Neural cell (in vitro differentiated cells): ENCODE data around the gene FGL2. TPM values are rescaled to one million over a fixed set of nuclear protein-coding genes. Genes with fewer than 3 reads are reported as not detected.
"Not testable (repeated sequence)": the region's sequence is repeated elsewhere in the genome, so short reads cannot be mapped to it uniquely, and the experiment has no call there.

Experiments
- H2AFZ ChIP-seq: fragments of 200-600, 300-800 bp; sonication (generic), shearing (Covaris generic); 2 replicates; pipeline ENCODE4 v1.6.0; 2014; ENCODE audit warnings: low read depth, mild to moderate bottlenecking, antibody characterized with exemption, low read length, moderate library complexity
- H3F3A ChIP-seq: fragments of 200-600 bp; shearing (Covaris generic); 2 replicates; pipeline ENCODE4 v1.6.1; 2016; ENCODE audit warnings: mild to moderate bottlenecking, moderate library complexity, mixed read lengths, antibody characterized with exemption, low read length; ENCODE audit not compliant: insufficient read depth, poor library complexity, severe bottlenecking
- H3K27ac ChIP-seq: fragments of 200-600, 300-800 bp; sonication (generic), shearing (Covaris generic); 2 replicates; pipeline ENCODE4 v1.5.1; 2014; ENCODE audit warnings: mild to moderate bottlenecking, low read length, moderate library complexity
- H3K27me3 ChIP-seq: fragments of 300-800, 200-600 bp; sonication (generic), shearing (Covaris generic); 2 replicates; pipeline ENCODE4 v1.6.0; 2014; ENCODE audit warnings: mild to moderate bottlenecking, low read depth, low read length, moderate library complexity; ENCODE audit not compliant: insufficient read depth
- H3K36me3 ChIP-seq: fragments of 300-800, 200-600 bp; sonication (generic), shearing (Covaris generic); 2 replicates; pipeline ENCODE4 v1.5.1; 2014; ENCODE audit warnings: mild to moderate bottlenecking, antibody characterized with exemption, low read length, moderate library complexity; ENCODE audit not compliant: insufficient read depth
- H3K4me2 ChIP-seq: fragments of 300-800, 200-600 bp; sonication (generic), shearing (Covaris generic); 2 replicates; pipeline ENCODE4 v1.6.0; 2014; ENCODE audit warnings: mild to moderate bottlenecking, low read length
- H3K4me3 ChIP-seq: fragments of 300-800, 200-600 bp; sonication (generic), shearing (Covaris generic); 2 replicates; pipeline ENCODE4 v1.5.1; 2014; ENCODE audit warnings: mild to moderate bottlenecking, low read length, moderate library complexity
- H3K79me2 ChIP-seq: fragments of 200-600 bp; shearing (Covaris generic); replicated peaks from 2 replicates; pipeline ENCODE4 v1.6.0; 2014; ENCODE audit warnings: mild to moderate bottlenecking, low read length, moderate library complexity; ENCODE audit not compliant: insufficient read depth
- H3K9ac ChIP-seq: fragments of 300-800, 200-600 bp; sonication (generic), shearing (Covaris generic); 2 replicates; pipeline ENCODE4 v1.6.1; 2016; ENCODE audit warnings: mild to moderate bottlenecking, low read length, mixed read lengths
- H3K9me2 ChIP-seq: fragments of 200-600 bp; shearing (Covaris generic); 2 replicates; pipeline ENCODE4 v1.6.1; 2016; ENCODE audit warnings: mild to moderate bottlenecking, low read length, mixed read lengths; ENCODE audit not compliant: insufficient read depth
- H3K9me3 ChIP-seq: fragments of 200-600, 300-800 bp; sonication (generic), shearing (Covaris generic); 2 replicates; pipeline ENCODE4 v1.6.1; 2016; ENCODE audit warnings: mild to moderate bottlenecking, mixed run types, low read length, moderate library complexity, mixed read lengths
- H4K20me1 ChIP-seq: fragments of 200-600 bp; shearing (Covaris generic); 2 replicates; pipeline ENCODE4 v1.6.1; 2016; ENCODE audit warnings: mild to moderate bottlenecking, mixed run types; ENCODE audit not compliant: insufficient read depth
- CTCF ChIP-seq: fragments of 450-650 bp; IDR thresholded peaks from 2 replicates; pipeline ENCODE4 v1.5.1; 2014; ENCODE audit warnings: antibody characterized with exemption, mild to moderate bottlenecking, moderate library complexity; ENCODE audit not compliant: poor library complexity, severe bottlenecking
- EP300 ChIP-seq: fragments of 450-650 bp; conservative IDR thresholded peaks from 2 replicates; pipeline ENCODE4 v1.6.1; 2014; ENCODE audit warnings: antibody characterized with exemption, mild to moderate bottlenecking, moderate library complexity; ENCODE audit not compliant: poor library complexity, severe bottlenecking
- EZH2 ChIP-seq: fragments of 200-600, 300-800 bp; shearing (Covaris generic), sonication (generic); IDR thresholded peaks from 2 replicates; pipeline ENCODE4 v1.6.1; 2014; ENCODE audit warnings: antibody characterized with exemption, low read length, borderline replicate concordance, mild to moderate bottlenecking; ENCODE audit not compliant: insufficient read depth, poor library complexity, severe bottlenecking
- MXI1 ChIP-seq: fragments of 450-650 bp; conservative IDR thresholded peaks from 2 replicates; pipeline ENCODE4 v1.6.1; 2014; ENCODE audit warnings: antibody characterized with exemption, mild to moderate bottlenecking; ENCODE audit not compliant: poor library complexity, severe bottlenecking
- POLR2AphosphoS5 ChIP-seq: IDR thresholded peaks from 2 replicates; pipeline ENCODE4 v1.6.1; 2012
- RAD21 ChIP-seq: fragments of 450-650 bp; conservative IDR thresholded peaks from 2 replicates; pipeline ENCODE4 v1.6.1; 2014; ENCODE audit warnings: antibody characterized with exemption, mild to moderate bottlenecking, moderate library complexity
- REST ChIP-seq: IDR thresholded peaks from 2 replicates; pipeline ENCODE4 v1.6.1; 2012; ENCODE audit warnings: borderline replicate concordance
- SMC3 ChIP-seq: fragments of 450-650 bp; conservative IDR thresholded peaks from 2 replicates; pipeline ENCODE4 v1.6.1; 2014; ENCODE audit warnings: antibody characterized with exemption, mild to moderate bottlenecking, moderate library complexity; ENCODE audit not compliant: poor library complexity
- TAF1 ChIP-seq: IDR thresholded peaks from 2 replicates; pipeline ENCODE4 v1.6.1; 2012; ENCODE audit warnings: low read depth
- polyA plus RNA-seq: library from polyadenylated mRNA; depleted of rRNA; stranded (reverse); fragments of >200 nt; gene quantifications from 2 replicates; pipeline ENCODE4 v1.2.3, GENCODE V29; 2014

FGL2 gene
- polyA plus RNA-seq, 1 donor from 2014 or later, result 0.22 TPM

GRCh38 chr7:77181734-77182133 is 17.9 kb downstream of the FGL2 start:
- H3F3A ChIP-seq, result no peaks in the 10 kb centered on the region
- no peaks in the 10 kb centered on the region for H3K36me3 ChIP-seq
- no peak overlapping the region for H3K4me3 ChIP-seq
- H3K27ac ChIP-seq, result no peak overlapping the region
- no peaks in the 10 kb centered on the region for H3K9me2 ChIP-seq
- no peak overlapping the region for H2AFZ ChIP-seq
- no peaks in the 10 kb centered on the region for H3K9me3 ChIP-seq
- H3K9ac ChIP-seq, result no peak overlapping the region
- no peaks in the 10 kb centered on the region for H3K79me2 ChIP-seq
- no peaks in the 10 kb centered on the region for H3K27me3 ChIP-seq
- H4K20me1 ChIP-seq, result no peaks in the 10 kb centered on the region
- no peak overlapping the region for H3K4me2 ChIP-seq
- TF ChIP-seq TAF1 (no peak), EP300 (no peak), RAD21 (no peak), CTCF (no peak), POLR2AphosphoS5 (no peak), MXI1 (no peak), REST (no peak), EZH2 (no peak), SMC3 (no peak)

GRCh38 chr7:77181015-77181595 is 18.5 kb downstream of the FGL2 start:
- no peaks in the 10 kb centered on the region for H3F3A ChIP-seq
- H3K9me3 ChIP-seq, result no peaks in the 10 kb centered on the region
- no peak overlapping the region for H2AFZ ChIP-seq
- H3K9me2 ChIP-seq, result no peaks in the 10 kb centered on the region
- H3K79me2 ChIP-seq, result no peaks in the 10 kb centered on the region
- H3K27ac ChIP-seq, result no peak overlapping the region
- no peaks in the 10 kb centered on the region for H3K27me3 ChIP-seq
- TF ChIP-seq POLR2AphosphoS5 (no peak), MXI1 (no peak), EP300 (no peak), TAF1 (no peak), REST (no peak), EZH2 (no peak), RAD21 (no peak), SMC3 (no peak)
- H3K36me3 ChIP-seq, result no peaks in the 10 kb centered on the region
- no peaks in the 10 kb centered on the region for H4K20me1 ChIP-seq
- no peak overlapping the region for H3K4me3 ChIP-seq
- no peak overlapping the region for H3K9ac ChIP-seq
- no peak overlapping the region for H3K4me2 ChIP-seq

GRCh38 chr7:77178024-77178423 is 21.6 kb downstream of the FGL2 start:
- not testable (repeated sequence) for H3K9ac ChIP-seq, H3K9me3 ChIP-seq, H3K4me3 ChIP-seq, H3F3A ChIP-seq, H2AFZ ChIP-seq, H3K27me3 ChIP-seq, H3K36me3 ChIP-seq, H3K9me2 ChIP-seq, H3K79me2 ChIP-seq, H3K27ac ChIP-seq, H4K20me1 ChIP-seq, H3K4me2 ChIP-seq
